A673 (cell line): ENCODE data around the gene FBN3.

Experiments
- CTCF ChIP-seq: fragments of 300-800, 200-600 bp; sonication (generic); conservative IDR thresholded peaks from 2 replicates; pipeline ENCODE4 v1.5.1; 2017; ENCODE audit warnings: low read depth, mild to moderate bottlenecking, antibody characterized with exemption, low read length, moderate library complexity, mixed read lengths
- EZH2 ChIP-seq: fragments of 200-600 bp; sonication (generic); IDR thresholded peaks from 2 replicates; pipeline ENCODE4 v1.6.1; 2017; ENCODE audit warnings: borderline replicate concordance, low read depth, mild to moderate bottlenecking, mixed read lengths, antibody characterized with exemption, low read length; ENCODE audit not compliant: poor library complexity, severe bottlenecking

DNA sequence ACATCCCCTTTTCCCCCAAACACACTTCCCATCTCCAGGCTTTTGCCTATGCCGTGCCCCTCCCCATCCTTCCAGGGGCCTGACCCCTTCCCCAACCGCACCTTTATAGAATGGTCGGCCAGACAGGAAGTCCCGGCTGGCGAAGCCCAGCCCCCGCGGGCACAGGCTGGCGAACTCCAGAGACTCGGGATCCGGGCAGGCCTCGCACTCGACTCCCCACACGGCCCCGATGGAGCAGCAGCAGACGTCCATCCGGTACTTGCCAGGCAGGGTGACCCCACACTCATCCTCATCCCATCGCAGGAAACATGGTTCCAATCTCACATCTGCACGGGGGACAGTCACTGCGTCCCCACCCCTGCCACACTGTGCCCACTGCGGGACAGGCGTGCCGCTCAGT, 25.7 kb downstream of the FBN3 start:
- TF ChIP-seq CTCF (no peak), EZH2 (no peak)
